Endothelial cell of hepatic sinusoid (primary cell): ENCODE results near the gene RETN.

Experiments
- in situ Hi-C: cut with HindIII; loops from 2 replicates; pipeline ENCODE4 v1.10.0; 2017; ENCODE audit warnings: low sequenced_read_pairs

RETN gene

GRCh38 chr19:7704280-7705060 is 35.6 kb downstream of the RETN start:
- in situ Hi-C loops = no loop called here

GRCh38 chr19:7705387-7706187 is 36.7 kb downstream of the RETN start:
- in situ Hi-C loops = no loop called here

DNA sequence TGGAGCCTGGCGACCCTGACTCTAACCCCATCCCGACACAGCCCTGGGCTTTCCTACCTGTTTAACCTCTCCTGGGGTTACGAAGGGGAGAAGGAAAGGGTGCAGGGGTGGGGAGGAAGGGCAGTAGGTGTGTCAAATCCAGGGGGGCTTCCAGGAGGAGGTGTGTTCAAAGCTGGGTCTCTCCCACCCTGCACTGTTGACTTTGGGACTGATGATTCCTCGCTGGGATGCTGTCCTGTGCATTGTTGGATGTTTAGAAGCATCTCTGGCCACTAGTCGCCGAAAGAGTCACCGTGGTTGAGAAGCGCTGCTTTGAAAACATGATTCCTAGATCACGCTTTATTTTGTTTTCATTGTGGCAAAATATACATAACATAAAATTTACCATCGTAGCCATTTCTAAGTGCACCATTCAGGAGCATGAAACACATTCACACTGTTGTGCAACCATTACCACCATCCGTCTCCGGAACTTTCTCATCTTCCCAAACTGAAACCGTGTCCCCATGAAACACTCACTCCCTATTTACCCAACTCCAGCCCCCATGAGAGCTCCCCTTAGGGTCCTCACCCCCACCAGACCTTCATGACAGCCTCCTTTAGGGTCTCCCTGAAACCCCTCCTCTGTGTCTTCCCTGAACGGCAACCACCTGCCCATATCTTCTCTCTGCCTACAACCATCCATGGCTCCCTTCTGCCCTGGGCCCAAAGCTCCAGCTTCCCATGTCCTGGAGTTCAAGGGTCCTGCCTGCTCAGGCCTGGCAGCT is 37.5 kb downstream of the RETN start:
- in situ Hi-C loops = no loop called here

- in situ Hi-C loops = no loop called here
These were observed 38.2 kb downstream of the RETN start for GRCh38 chr19:7706955-7707456.

DNA sequence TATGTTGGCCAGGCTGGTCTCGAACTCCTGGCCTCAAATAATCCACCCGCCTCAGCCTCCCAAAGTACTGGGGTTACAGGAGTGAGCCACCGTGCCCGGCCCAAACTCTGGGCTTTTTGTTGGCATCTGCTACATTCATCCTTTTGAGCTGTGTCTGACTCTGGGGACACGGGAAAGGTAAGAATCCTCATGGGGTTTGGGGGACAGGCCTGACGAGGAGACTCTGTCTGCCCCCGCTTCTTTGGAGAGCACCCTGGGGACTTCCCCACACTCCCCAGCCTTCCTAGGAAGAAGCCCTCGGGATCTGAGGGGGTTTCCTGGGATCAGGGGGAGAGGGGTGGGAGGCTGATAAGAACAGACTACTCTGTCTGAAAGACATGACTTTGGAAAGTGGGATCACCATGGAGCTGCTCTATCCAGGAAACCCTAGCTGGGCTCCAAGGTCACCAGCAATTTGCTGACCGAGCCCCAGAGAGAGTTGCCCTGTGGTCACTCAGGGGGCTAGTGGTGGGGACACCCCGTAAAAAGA is 41.1 kb downstream of the RETN start:
- in situ Hi-C loops = no loop called here

- in situ Hi-C loops = no loop called here
These were observed 41.8 kb downstream of the RETN start for GRCh38 chr19:7710616-7711015.

DNA sequence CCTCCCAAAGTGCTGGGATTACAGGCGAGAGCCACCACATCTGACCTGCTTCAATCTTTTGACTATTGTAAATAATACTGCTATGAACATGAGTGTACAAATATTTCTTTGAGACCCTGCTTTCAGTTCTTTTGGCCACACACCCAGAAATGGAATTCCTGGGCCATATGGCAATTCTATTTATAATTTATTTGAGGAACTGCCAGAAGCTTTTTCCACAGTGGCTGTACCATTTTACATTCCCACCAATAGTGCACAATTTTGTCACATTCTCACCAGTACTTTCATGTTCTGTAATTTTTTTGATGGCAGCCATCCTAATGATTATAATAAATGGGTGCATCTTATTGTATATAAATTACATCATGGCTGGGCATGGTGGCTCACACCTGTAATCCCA is 46.8 kb downstream of the RETN start:
- in situ Hi-C loops = no loop called here

DNA sequence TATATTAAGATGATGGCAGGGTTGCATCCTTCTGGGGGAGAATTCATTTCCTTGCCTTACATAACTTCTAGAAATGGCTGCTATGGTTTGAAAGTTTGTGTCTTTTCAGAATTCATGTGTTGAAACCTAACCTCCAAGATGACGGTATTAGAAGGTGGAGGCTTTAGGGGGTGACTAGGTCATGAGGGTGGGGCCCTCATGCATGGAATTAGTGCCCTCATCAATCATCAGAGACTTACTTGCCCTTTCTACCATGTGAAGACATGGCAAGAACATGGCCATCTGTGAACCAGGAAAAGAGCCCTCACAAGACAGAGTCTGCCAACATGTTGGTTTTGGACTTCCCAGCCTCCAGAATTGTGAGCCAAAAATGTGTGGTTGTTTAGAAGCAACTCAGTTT is 47.9 kb downstream of the RETN start:
- in situ Hi-C loops = no loop called here

DNA sequence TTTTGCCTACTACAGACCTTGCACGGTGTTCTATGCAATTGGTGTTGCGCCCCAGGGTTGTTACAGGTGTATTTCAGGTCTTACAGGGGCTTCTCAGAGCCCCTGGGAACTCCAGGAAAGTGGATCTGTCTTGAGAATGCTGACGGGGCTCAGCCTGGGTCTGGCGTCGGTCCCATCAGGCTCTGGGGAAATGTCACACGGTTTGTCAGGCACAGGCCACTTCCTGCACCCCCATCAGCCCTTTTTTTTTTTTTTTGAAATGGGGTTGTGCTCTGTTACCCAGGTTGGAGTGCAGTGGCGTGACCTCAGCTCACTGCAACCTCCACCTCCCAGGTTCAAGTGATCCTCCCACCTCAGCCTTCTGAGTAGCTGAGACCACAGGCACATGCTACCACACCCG is 49.8 kb downstream of the RETN start:
- in situ Hi-C loops = no loop called here
